Loucy (cell line): Measurements from ENCODE around the gene PHF5A.

Experiments used
- H2AFZ ChIP-seq: fragments of 200-600 bp; sonication (generic); 2 replicates; pipeline ENCODE4 v1.6.0; 2016; ENCODE audit warnings: antibody characterized with exemption, mild to moderate bottlenecking, low read length, moderate library complexity
- H3F3A ChIP-seq: fragments of 200-600 bp; 2 replicates; pipeline ENCODE4 v1.6.0; 2016; ENCODE audit warnings: antibody characterized with exemption, low read depth, mild to moderate bottlenecking
- H3K27me3 ChIP-seq: fragments of 200-600 bp; sonication (generic); 2 replicates; pipeline ENCODE4 v1.6.1; 2014; ENCODE audit warnings: low read length, mild to moderate bottlenecking; ENCODE audit not compliant: insufficient read depth, poor library complexity, severe bottlenecking
- H3K36me3 ChIP-seq: fragments of 200-600 bp; sonication (generic); 2 replicates; pipeline ENCODE4 v1.6.1; 2016; ENCODE audit warnings: low read length; ENCODE audit not compliant: insufficient read depth
- H3K4me1 ChIP-seq: fragments of 200-600 bp; sonication (generic); 2 replicates; pipeline ENCODE4 v1.5.1; 2014; ENCODE audit warnings: low read length, mild to moderate bottlenecking; ENCODE audit not compliant: insufficient read depth, poor library complexity, severe bottlenecking
- H3K4me2 ChIP-seq: fragments of 200-600 bp; sonication (generic); 2 replicates; pipeline ENCODE4 v1.6.0; 2014; ENCODE audit warnings: antibody characterized with exemption, low read length, low read depth, mild to moderate bottlenecking; ENCODE audit not compliant: poor library complexity, severe bottlenecking
- H3K4me3 ChIP-seq: fragments of 200-600 bp; sonication (generic); 2 replicates; pipeline ENCODE4 v1.5.1; 2014; ENCODE audit warnings: low read length, mild to moderate bottlenecking, mixed read lengths; ENCODE audit not compliant: poor library complexity, severe bottlenecking
- H3K79me2 ChIP-seq: fragments of 200-600 bp; sonication (generic); 2 replicates; pipeline ENCODE4 v1.6.1; 2014; ENCODE audit warnings: low read length; ENCODE audit not compliant: insufficient read depth
- H3K9ac ChIP-seq: fragments of 200-600 bp; sonication (generic); 2 replicates; pipeline ENCODE4 v1.6.0; 2014; ENCODE audit warnings: mild to moderate bottlenecking, low read depth, low read length, moderate library complexity; ENCODE audit not compliant: poor library complexity, severe bottlenecking
- H3K9me2 ChIP-seq: fragments of 200-600 bp; sonication (generic); replicated peaks from 2 replicates; pipeline ENCODE4 v1.6.1; 2016; ENCODE audit warnings: low read depth, low read length, mixed read lengths
- H3K9me3 ChIP-seq: fragments of 200-600 bp; sonication (generic); 2 replicates; pipeline ENCODE4 v1.6.1; 2014; ENCODE audit warnings: mild to moderate bottlenecking, antibody characterized with exemption, low read length, low read depth; ENCODE audit not compliant: insufficient read depth
- H4K20me1 ChIP-seq: fragments of 200-600 bp; sonication (generic); 2 replicates; pipeline ENCODE4 v1.6.0; 2014; ENCODE audit warnings: antibody characterized with exemption, low read length, mild to moderate bottlenecking; ENCODE audit not compliant: insufficient read depth, poor library complexity, severe bottlenecking
- EZH2phosphoT487 ChIP-seq: fragments of 200-600 bp; IDR thresholded peaks from 2 replicates; pipeline ENCODE4 v1.6.1; 2018; ENCODE audit warnings: antibody characterized with exemption, mild to moderate bottlenecking, moderate library complexity, borderline replicate concordance
- TF ChIP-seq, protein P1 (sequence below): fragments of 200-600 bp; sonication (generic); conservative IDR thresholded peaks from 2 replicates; pipeline ENCODE4 v1.5.1; 2014; ENCODE audit warnings: mild to moderate bottlenecking, antibody characterized with exemption, low read length

Gene PHF5A

DNA sequence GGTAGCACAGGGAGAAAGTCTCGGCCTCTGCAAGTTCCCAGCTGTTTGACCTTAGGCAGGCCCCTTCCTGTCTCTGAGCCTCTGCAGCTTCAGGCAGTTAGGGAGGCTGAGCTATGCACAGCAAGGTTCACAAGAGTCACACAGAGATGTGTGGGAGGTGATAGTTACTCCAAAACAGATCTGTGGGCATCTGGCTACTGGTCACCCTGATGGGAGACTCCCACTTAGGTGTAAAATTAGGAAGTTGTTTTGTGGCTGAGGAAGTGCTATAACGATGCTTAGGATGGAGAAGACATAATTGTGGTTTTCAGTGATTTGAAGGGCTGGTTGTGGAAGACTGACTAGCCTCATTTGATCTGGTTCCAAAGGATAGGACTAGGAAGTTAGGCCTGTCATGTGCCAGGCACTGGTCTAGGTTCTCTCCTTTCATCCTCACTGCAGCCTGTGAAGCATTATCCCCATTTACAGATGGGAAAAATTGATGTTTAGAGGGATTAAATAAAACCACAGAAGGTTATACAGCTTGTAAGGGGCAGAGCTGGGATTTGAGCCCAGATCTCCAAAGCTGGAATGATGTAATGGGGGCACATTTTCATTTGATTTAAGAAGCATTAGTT lies 13.9 kb upstream of the PHF5A start:
- Histone ChIP-seq H3K9ac (no peak overlapping the region), H3F3A (no peaks in the 10 kb centered on the region), H3K9me2 (no peaks in the 10 kb centered on the region), H3K36me3 (no peaks in the 10 kb centered on the region), H3K27me3 (no peaks in the 10 kb centered on the region), H4K20me1 (peaks cover 8% of the 10 kb centered on the region), H3K4me1 (no peaks in the 10 kb centered on the region), H3K79me2 (peaks cover 77% of the 10 kb centered on the region), H2AFZ (no peak overlapping the region), H3K9me3 (no peaks in the 10 kb centered on the region), H3K4me2 (no peak overlapping the region), H3K4me3 (no peak overlapping the region)
- no peak for TF ChIP-seq EZH2phosphoT487
- TF ChIP-seq, protein P1, sequence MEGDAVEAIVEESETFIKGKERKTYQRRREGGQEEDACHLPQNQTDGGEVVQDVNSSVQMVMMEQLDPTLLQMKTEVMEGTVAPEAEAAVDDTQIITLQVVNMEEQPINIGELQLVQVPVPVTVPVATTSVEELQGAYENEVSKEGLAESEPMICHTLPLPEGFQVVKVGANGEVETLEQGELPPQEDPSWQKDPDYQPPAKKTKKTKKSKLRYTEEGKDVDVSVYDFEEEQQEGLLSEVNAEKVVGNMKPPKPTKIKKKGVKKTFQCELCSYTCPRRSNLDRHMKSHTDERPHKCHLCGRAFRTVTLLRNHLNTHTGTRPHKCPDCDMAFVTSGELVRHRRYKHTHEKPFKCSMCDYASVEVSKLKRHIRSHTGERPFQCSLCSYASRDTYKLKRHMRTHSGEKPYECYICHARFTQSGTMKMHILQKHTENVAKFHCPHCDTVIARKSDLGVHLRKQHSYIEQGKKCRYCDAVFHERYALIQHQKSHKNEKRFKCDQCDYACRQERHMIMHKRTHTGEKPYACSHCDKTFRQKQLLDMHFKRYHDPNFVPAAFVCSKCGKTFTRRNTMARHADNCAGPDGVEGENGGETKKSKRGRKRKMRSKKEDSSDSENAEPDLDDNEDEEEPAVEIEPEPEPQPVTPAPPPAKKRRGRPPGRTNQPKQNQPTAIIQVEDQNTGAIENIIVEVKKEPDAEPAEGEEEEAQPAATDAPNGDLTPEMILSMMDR = no peak

DNA sequence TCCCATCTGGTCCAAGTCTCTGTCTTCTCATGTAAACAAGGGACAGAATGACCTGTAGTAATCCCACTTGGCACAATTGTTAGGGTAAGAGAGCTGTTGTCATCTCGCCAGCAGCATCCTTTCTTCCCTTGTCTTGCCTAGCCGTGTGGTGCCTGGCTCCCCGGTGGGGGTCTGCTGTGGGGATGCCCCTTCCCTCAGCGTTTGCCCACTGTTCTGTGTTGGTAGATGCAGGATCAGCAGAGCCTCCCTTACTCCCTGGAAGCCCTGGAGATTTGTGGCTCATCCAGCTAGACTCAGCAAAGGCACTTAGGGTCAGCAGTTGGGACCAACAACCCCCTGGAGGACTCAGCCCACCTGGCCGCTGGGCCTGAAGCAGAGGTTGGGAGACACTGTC lies 13.4 kb upstream of the PHF5A start:
- Histone ChIP-seq H3K9me3 (no peaks in the 10 kb centered on the region), H3K9me2 (no peaks in the 10 kb centered on the region), H2AFZ (no peak overlapping the region), H4K20me1 (peaks cover 8% of the 10 kb centered on the region), H3K79me2 (peaks cover 74% of the 10 kb centered on the region), H3K36me3 (no peaks in the 10 kb centered on the region), H3K27me3 (no peaks in the 10 kb centered on the region), H3K4me2 (no peak overlapping the region), H3K9ac (no peak overlapping the region), H3F3A (no peaks in the 10 kb centered on the region), H3K4me1 (no peaks in the 10 kb centered on the region), H3K4me3 (no peak overlapping the region)
- TF ChIP-seq, protein P1 = no peak
- TF ChIP-seq EZH2phosphoT487 = no peak

DNA sequence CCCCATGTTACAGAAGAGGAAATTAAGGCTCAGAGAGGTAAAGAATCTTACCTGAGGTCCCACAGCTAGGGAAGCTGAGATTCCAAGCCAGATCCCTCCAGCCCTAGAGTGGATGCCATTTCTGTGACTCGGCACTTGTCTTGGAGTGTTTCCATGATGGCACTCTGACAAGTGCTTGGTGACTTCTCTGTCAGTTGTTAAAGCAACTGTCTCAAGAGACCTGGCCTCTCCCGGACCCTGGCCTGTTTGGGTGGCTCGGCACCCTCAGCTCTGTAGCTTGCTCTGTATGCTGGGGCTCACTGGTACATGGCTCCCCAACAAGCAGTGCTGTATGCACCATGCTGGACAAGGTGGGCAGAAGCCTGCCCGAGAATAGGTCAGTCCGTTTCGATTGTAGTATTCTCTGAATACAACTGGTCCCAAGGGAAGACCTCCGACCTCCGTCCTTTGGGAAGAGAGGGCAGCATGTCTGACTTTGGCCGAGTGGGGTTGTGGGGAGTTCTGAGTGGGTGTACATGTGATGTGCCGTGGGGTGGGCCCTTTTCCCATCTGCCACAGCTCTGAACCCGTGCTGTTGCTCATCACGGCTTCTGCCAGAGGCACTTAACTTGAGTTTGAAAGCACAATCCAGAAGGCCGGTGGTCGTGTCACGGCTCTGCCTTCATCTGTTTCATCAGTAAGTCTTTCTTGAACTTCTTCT lies 12.8 kb upstream of the PHF5A start:
- H3K4me2 ChIP-seq = no peak overlapping the region
- no peaks in the 10 kb centered on the region for H3K36me3 ChIP-seq
- H3K9me2 ChIP-seq = no peaks in the 10 kb centered on the region
- peaks cover 76% of the 10 kb centered on the region for H3K79me2 ChIP-seq
- no peaks in the 10 kb centered on the region for H3K4me1 ChIP-seq
- H4K20me1 ChIP-seq = peaks cover 8% of the 10 kb centered on the region
- no peak overlapping the region for H2AFZ ChIP-seq
- no peaks in the 10 kb centered on the region for H3K9me3 ChIP-seq
- no peaks in the 10 kb centered on the region for H3K27me3 ChIP-seq
- H3K4me3 ChIP-seq = no peak overlapping the region
- H3K9ac ChIP-seq = no peak overlapping the region
- H3F3A ChIP-seq = no peaks in the 10 kb centered on the region
- TF ChIP-seq, protein P1 = no peak
